ENCODE results near the gene UQCC5.

Gene UQCC5

DNA sequence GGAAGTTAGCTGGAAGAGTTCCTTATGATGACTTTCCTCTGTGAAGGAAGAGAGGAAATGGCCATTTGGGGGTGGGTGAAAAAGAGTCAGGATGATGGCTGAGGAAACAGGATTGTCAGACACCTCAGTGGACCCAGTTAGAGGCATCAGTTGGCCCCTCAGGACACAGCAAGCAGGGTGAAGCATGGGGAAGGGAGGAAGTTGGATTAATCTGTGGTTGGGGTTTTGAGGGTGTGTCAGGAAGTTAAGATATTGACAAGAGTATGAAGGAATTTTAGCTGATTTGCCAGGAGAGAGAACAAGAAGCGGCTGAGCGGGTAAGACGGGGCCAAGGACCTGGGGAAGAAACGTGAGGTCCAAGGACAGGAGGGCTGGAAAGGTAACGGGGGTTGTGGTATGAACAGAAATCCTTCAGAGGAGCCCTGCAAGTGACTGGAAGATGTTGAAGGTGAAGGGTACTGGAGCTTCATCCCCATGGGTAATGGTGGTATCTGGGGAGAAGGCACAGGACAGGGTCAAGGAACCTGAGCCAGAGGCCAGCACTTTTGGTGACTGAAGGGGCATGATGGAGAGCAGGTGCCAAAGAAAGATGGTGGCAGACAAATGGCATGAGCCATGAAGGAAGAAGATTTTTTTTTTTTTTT lies 2.7 kb downstream of the UQCC5 start:
- DNase-seq (ENCODE audit: extremely low read depth, low read depth), result no peak
- TF ChIP-seq CTCF (IDR thresholded peaks at IDR 0.05; ENCODE audit: low read depth, low read length), result no peak

DNA sequence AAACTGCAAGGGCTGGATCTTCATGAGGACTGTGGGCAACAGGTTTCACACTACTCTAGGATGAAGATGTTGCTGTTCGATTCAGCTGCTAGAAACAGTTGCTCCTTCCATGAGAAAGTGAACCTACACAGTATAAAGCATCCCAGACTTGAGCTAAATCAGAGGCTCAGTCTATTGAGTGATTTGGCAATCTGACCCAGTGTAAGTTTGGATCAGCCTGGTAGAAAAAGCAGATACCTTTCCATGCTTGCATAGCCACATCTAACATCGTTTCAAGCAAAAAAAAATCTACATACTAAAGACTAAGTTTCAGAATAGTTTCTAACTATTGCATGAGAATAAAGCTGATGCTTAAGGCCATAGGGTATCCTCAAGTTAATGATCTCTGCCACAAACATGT lies 4.6 kb downstream of the UQCC5 start:
- no peak for TF ChIP-seq CTCF (IDR thresholded peaks at IDR 0.05; ENCODE audit: low read depth, low read length)
- no peak for DNase-seq (ENCODE audit: extremely low read depth, low read depth)

DNA sequence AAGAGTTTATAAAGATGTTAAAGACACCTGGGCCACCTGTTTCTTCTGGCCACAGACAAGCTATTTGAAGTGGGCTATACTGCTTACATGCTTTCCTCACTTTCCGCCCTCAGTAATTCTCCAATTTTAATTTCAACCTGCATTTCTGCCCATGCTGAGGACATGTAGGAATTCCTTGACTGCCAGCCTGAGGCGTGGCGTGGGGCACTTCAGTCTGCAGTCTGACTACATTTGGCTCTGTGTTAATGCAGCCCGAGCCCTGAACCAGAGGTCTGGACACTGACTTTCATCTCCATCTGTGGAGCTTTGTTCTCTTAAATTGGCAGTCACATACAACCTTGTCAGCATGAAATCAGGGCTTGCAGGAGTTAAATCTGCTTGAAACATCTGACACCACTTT lies 8.5 kb downstream of the UQCC5 start:
- no peak for DNase-seq (ENCODE audit: extremely low read depth, low read depth)
- TF ChIP-seq CTCF (IDR thresholded peaks at IDR 0.05; ENCODE audit: low read depth, low read length), result no peak

DNA sequence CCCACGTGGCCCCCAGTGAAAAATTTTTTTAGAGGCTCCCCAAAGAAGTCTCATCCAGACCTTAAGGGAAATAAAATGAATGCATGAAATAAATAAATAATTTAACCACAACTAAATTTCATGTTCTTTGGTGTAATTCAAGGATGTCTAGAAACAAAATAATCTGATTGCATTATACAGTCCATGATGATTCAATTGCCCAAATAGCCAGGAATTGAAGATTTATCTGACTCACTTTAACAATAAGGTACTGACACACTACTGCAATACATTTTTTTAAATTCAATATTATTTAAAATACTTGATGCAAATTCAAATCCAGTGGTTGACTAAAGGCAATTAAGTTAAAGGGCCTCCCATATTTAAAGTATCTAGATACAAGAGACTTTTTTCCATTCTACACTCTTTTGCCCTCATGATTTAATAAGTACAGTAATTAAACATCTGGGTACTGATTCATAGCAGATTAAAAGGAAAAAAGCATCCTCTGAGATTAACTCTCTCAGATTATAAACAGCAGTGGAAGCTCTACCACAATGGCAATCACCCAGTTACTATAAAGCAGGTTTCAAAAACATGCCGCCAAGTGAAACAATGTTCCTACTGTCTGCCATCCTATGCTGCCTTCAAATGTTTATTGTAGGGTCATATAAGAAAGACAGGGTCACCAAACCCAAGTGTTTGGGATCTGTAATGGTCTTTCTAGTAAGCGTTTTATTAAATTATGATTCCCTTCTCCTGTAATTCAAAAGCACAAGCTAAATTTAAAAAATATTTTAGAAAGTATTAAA lies 9.9 kb downstream of the UQCC5 start:
- no peak for DNase-seq (ENCODE audit: extremely low read depth, low read depth)
- no peak for TF ChIP-seq CTCF (IDR thresholded peaks at IDR 0.05; ENCODE audit: low read depth, low read length)

DNA sequence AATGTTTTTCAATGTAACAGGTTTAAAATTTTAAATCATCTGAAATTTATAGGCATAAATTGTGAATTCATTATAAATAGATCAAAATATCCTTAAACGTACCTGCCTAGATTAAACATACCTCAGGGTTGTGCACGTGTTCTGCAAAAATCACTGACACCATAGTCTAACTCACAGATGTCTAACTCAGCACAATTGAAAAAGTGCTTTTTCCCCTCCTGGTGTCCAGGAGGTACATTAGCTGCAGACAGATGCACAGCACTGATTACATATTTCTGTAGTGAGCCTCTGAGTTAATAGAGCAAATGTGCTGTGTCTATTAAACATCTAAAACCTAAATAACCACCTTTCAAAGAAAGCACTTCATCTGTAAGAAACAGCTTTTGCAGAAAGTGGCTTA lies 10.7 kb downstream of the UQCC5 start:
- no peak for DNase-seq (ENCODE audit: extremely low read depth, low read depth)
- TF ChIP-seq CTCF (IDR thresholded peaks at IDR 0.05; ENCODE audit: low read depth, low read length), result no peak

GRCh38 chr3:52551118-52551517 lies 14.7 kb downstream of the UQCC5 start:
- no peak for DNase-seq (ENCODE audit: extremely low read depth, low read depth)
- TF ChIP-seq CTCF (IDR thresholded peaks at IDR 0.05; ENCODE audit: low read depth, low read length), result no peak

GRCh38 chr3:52552089-52552488 lies 15.7 kb downstream of the UQCC5 start:
- no peak for DNase-seq (ENCODE audit: extremely low read depth, low read depth)
- no peak for TF ChIP-seq CTCF (IDR thresholded peaks at IDR 0.05; ENCODE audit: low read depth, low read length)
